Adrenal gland (tissue), 12 donors: ENCODE results near the gene BRD7. TPM values are rescaled to one million over a fixed set of nuclear protein-coding genes. Genes with fewer than 3 reads are reported as not detected.

Experiments
- DNase-seq, 7 donors: peaks; one replicate each; pipeline ENCODE4 v3.0.0-alpha.2; 2019 to 2020
- H3K27ac ChIP-seq, 5 donors: fragments of 200-600 bp; sonication (generic) in 4 of 5; 1 replicate in 3 of 5; 2 replicates in 2 of 5; pipeline versions ENCODE4 v1.5.1 to v1.8.0; 2016 to 2020; ENCODE audit warnings: mild to moderate bottlenecking in 1 of 5
- H3K27me3 ChIP-seq: fragments of 200-600 bp; 2 replicates; pipeline ENCODE4 v1.8.0; 2021
- H3K36me3 ChIP-seq, 2 donors: fragments of 200-600 bp; replicated peaks in 1 of 2; 1 replicate in 1 of 2; 2 replicates in 1 of 2; pipeline versions ENCODE4 v1.5.1 to v1.8.0; 2018 to 2022
- H3K4me1 ChIP-seq, 2 donors: fragments of 200-600 bp; replicated peaks in 1 of 2; 1 replicate in 1 of 2; 2 replicates in 1 of 2; pipeline versions ENCODE4 v1.5.1 to v1.8.0; 2018 to 2021
- H3K4me3 ChIP-seq, 4 donors: fragments of 200-600 bp; sonication (generic) in 3 of 4; one replicate each; pipeline ENCODE4 v1.5.1; 2016 to 2018
- H3K9me3 ChIP-seq, 3 donors: fragments of 200-600 bp; sonication (generic) in 1 of 3; replicated peaks in 1 of 3; 1 replicate in 2 of 3; 2 replicates in 1 of 3; pipeline versions ENCODE4 v1.5.1 to v1.8.0; 2016 to 2021
- POLR2A ChIP-seq, 2 donors: fragments of 450-650 bp; IDR thresholded peaks; one replicate each; pipeline ENCODE4 v1.6.1; 2017; ENCODE audit warnings: antibody characterized with exemption in 2 of 2, mild to moderate bottlenecking in 2 of 2, moderate library complexity in 1 of 2
- WGBS, 4 donors: extraction: QIAGEN DNeasy Blood & Tissue Kit in 2 of 4; methylation state at CpG; one replicate each; pipeline versions ENCODE4 v1.1.5 to v1.1.7; 2013 to 2017; 5-methylcytosine and 5-hydroxymethylcytosine counted together
- intact Hi-C, 2 donors: fragments of 100-400 bp; cut with DNase I; formaldehyde crosslinking; loops; one replicate each; pipeline versions ENCODE4 v1.14.1 to v1.15.0; 2022 to 2023
- polyA plus RNA-seq, 3 donors: library from polyadenylated mRNA; stranded (reverse); fragments of 200-250 nt in 2 of 3; fragments of 350-450 nt in 1 of 3; fragmentation: Illumina TruSeq in 1 of 3; extraction: RNeasy Lipid Tissue Mini Kit (QIAGEN cat#74804) in 1 of 3; gene quantifications; one replicate each; pipeline ENCODE4 v1.2.3, GENCODE V29; 2013 to 2014
- total RNA-seq, 9 donors: library from RNA; depleted of rRNA in 4 of 9; stranded (reverse); fragments of >200 nt in 4 of 9; fragments of 120-200 nt in 1 of 9; fragmentation: NEBNext Ultra II Directional in 1 of 9; extraction: Animal tissue kit (Norgen Biotek cat#: 25700) in 1 of 9; gene quantifications; one replicate each; pipeline versions ENCODE4 v1.1.0 to v1.2.4, GENCODE V29; 2013 to 2023
- TF ChIP-seq, protein P1 (sequence below), 6 experiments: fragments of 450-650 bp in 4 of 6; fragments of 200-600 bp in 2 of 6; sonication (generic) in 1 of 6; IDR thresholded peaks; 1 replicate in 5 of 6; 2 replicates in 1 of 6; pipeline versions ENCODE4 v1.5.1 to v1.8.0; 2016 to 2021; ENCODE audit warnings: antibody characterized with exemption in 6 of 6, mild to moderate bottlenecking in 2 of 6, moderate library complexity in 1 of 6
- donor health status: healthy with polysubstance abuse.
- donor health status: Bipolar disorder and iron deficiency.
- donor health status: DM: yes; HTN: yes; CAD: no.
- donor health status: DM: no; HTN: no; CAD: no.
- donor health status: DM: no; HTN: no; CAD: no.
- donor health status: DM: yes; HTN: yes; CAD: no.

BRD7 gene
- total and polyA plus RNA-seq, 12 donors, result 37.2 to 117 (median 58.7) TPM

DNA sequence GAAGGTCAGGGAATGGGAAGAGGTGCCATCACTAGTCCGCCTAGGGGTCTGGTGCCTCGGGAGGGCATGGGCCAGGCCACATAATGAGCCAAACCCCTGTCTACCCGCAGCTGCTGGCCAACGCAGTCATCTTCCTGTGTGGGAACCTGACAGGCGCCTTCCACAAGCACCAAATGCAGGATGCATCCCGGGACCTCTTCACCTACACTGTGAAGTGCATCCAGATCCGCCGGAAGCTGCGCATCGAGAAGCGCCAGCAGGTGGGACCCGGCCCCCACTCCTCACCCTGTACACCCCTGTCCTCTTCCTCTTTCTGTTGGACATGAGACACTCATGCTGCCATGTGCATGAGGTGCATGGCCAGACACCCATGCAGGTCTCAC lies 76.2 kb downstream of the BRD7 start:
- Histone ChIP-seq H3K36me3 (no peaks in the 10 kb centered on the region), H3K4me3 (no peak overlapping the region), H3K9me3 (no peaks in the 10 kb centered on the region), H3K27me3 (no peaks in the 10 kb centered on the region), H3K27ac (no peak overlapping the region), H3K4me1 (no peaks in the 10 kb centered on the region)
- 93 to 96% (median 94%) methylated on average over 8 to 12 of the region's 12 CpGs for WGBS, 4 donors
- intact Hi-C loops, result no loop called here
- TF ChIP-seq, protein P1, sequence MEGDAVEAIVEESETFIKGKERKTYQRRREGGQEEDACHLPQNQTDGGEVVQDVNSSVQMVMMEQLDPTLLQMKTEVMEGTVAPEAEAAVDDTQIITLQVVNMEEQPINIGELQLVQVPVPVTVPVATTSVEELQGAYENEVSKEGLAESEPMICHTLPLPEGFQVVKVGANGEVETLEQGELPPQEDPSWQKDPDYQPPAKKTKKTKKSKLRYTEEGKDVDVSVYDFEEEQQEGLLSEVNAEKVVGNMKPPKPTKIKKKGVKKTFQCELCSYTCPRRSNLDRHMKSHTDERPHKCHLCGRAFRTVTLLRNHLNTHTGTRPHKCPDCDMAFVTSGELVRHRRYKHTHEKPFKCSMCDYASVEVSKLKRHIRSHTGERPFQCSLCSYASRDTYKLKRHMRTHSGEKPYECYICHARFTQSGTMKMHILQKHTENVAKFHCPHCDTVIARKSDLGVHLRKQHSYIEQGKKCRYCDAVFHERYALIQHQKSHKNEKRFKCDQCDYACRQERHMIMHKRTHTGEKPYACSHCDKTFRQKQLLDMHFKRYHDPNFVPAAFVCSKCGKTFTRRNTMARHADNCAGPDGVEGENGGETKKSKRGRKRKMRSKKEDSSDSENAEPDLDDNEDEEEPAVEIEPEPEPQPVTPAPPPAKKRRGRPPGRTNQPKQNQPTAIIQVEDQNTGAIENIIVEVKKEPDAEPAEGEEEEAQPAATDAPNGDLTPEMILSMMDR (IDR thresholded peaks at IDR 0.05), result no peak
- TF ChIP-seq POLR2A (IDR thresholded peaks at IDR 0.05), result no peak
- no peak for DNase-seq

DNA sequence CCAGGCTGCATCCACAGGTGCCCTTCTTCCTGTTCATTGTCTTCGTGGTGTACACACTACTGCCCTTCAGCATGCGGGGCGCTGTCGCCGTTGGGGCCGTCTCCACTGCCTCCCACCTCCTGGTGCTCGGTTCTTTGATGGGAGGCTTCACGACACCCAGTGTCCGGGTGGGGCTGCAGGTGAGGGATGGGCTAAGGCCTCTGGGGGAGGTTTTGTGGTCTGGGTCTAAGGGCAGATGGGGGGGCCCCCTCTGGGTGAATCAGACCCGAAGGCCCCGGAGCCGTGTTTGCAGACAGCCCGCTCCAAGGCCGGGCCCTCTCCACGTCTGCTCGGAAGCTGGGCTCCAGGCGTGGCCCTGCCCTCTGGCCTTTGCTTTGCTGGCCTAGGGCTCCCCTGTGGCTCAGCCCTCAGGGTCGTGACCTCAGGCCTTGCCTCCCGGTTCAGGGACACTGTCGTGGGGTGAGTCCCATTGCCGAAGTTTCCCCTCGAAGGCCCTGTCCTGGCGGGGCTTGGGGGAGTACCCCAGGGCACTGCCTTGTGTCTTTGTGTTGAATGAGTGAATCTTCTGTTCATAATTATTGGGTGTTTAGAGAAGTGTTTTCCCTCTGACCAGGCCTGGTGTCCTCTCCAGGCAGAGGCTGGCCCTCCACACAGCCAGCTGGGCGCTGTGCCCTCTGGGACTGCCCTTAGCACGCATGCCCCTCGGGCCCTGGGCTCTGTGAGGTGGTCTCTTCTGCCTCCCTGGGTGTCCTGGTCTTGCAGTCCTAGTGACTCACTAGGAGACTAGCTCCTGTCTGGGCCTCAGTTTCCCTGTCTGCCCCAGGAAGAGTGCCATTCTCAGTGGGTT lies 76.8 kb downstream of the BRD7 start:
- no peak overlapping the region for H3K4me3 ChIP-seq
- intact Hi-C loops, result no loop called here
- no peak for DNase-seq
- no peaks in the 10 kb centered on the region for H3K4me1 ChIP-seq
- 76 to 96% (median 84%) methylated on average over 3 to 26 of the region's 26 CpGs for WGBS, 4 donors
- no peak for TF ChIP-seq POLR2A (IDR thresholded peaks at IDR 0.05)
- TF ChIP-seq, protein P1 (IDR thresholded peaks at IDR 0.05), result no peak
- no peaks in the 10 kb centered on the region for H3K36me3 ChIP-seq
- H3K27ac ChIP-seq, result no peak overlapping the region
- no peaks in the 10 kb centered on the region for H3K27me3 ChIP-seq
- no peaks in the 10 kb centered on the region for H3K9me3 ChIP-seq

DNA sequence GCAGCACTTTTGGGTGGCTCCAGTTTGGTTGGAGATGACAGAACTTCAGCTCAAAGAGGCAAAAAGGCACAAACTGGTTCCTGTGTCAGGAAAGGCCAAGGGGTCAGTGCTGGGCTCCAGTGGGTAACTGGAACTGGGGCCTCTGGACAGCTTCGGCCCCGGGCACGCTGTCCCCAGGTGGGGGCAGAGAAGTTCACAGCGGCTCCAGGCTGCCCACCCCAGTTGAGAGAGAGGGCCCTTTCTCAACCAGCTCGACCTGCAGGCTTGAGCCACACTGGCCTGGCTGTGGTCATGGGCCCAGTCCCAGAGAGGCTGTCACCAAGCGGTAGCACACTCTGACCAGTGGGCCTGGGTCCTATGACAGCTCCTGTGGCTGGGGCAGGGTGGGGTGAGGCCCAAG lies 77.9 kb downstream of the BRD7 start:
- no peak for DNase-seq
- 88 to 91% (median 89%) methylated on average over 5 to 6 of the region's 6 CpGs; no CpG with 5 or more reads in 1 of the 4 donors for WGBS, 4 donors
- Histone ChIP-seq H3K4me3 (no peak overlapping the region), H3K27me3 (no peaks in the 10 kb centered on the region), H3K4me1 (no peaks in the 10 kb centered on the region), H3K36me3 (no peaks in the 10 kb centered on the region), H3K27ac (no peak overlapping the region), H3K9me3 (no peaks in the 10 kb centered on the region)
- TF ChIP-seq POLR2A (IDR thresholded peaks at IDR 0.05), result no peak
- TF ChIP-seq, protein P1 (IDR thresholded peaks at IDR 0.05), result no peak
- intact Hi-C loops, result no loop called here

DNA sequence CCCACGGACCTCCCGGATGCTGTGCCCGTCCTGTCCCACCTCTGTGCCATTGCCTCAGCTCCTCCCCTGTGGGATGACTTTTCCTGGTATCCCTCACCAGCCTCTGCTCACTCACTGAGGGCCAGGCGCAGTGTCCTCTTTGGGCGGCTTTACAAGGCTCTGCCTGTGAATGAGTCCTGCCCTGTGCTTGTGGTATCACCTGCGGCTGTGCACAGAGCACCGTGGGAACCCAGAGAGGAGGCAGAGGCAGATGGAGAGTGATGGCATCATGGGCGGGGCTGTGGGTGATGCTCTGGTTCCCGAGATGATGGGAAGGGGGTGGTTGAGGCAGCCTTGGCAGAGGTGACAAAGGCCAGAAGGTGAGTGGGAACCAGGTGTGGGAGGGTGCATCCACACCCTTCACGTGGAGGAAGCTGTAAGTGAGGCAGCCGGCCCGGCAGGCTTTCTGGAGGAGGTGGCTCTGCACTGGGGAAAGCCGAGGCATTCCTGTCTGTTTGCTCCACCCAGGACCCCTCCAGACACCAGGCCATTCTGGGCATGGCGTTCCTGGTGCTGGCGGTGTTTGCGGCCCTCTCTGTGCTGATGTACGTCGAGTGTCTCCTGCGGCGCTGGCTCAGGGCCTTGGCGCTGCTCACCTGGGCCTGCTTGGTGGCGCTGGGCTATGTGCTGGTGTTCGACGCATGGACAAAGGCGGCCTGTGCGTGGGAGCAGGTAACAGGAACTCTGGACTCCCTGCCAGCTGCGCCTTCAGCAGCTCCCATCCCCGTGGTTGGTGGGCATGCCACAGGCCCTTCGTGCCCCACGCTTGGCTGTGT lies 78.6 kb downstream of the BRD7 start:
- WGBS, 4 donors, result 91 to 94% (median 92%) methylated on average over 9 to 30 of the region's 30 CpGs
- no peaks in the 10 kb centered on the region for H3K36me3 ChIP-seq
- DNase-seq, result no peak
- TF ChIP-seq, protein P1 (IDR thresholded peaks at IDR 0.05), result no peak
- TF ChIP-seq POLR2A (IDR thresholded peaks at IDR 0.05), result no peak
- H3K27ac ChIP-seq, result no peak overlapping the region
- intact Hi-C loops, result no loop called here
- H3K4me3 ChIP-seq, result no peak overlapping the region
- H3K4me1 ChIP-seq, result no peaks in the 10 kb centered on the region
- no peaks in the 10 kb centered on the region for H3K27me3 ChIP-seq
- H3K9me3 ChIP-seq, result no peaks in the 10 kb centered on the region
